HL-60 (cell line): ENCODE measurements around the gene PUM2.

Experiments used
- DNase-seq, 2 experiments: peaks; one replicate each; pipeline ENCODE4 v3.0.0-alpha.2; 2010 to 2020; ENCODE audit warnings: low read depth in 1 of 2, low spot score in 1 of 2
- H3K27ac ChIP-seq: fragments of 250-450 bp; sonication (Bioruptor Pico); replicated peaks from 2 replicates; pipeline ENCODE4 v1.5.1; 2020; ENCODE audit warnings: mild to moderate bottlenecking, moderate library complexity
- H3K27me3 ChIP-seq: fragments of 250-450 bp; sonication (Bioruptor Pico); 2 replicates; pipeline ENCODE4 v1.5.1; 2021; ENCODE audit warnings: mild to moderate bottlenecking, moderate library complexity; ENCODE audit not compliant: insufficient read depth, poor library complexity, severe bottlenecking
- H3K4me3 ChIP-seq: replicated peaks from 2 replicates; pipeline ENCODE4 v1.5.1; 2011; ENCODE audit warnings: mild to moderate bottlenecking, control low read depth, low read length; ENCODE audit not compliant: insufficient read depth
- GABPA ChIP-seq: IDR thresholded peaks from 2 replicates; pipeline ENCODE4 v1.6.1; 2012; ENCODE audit warnings: low read depth
- POLR2AphosphoS5 ChIP-seq: IDR thresholded peaks from 2 replicates; pipeline ENCODE4 v1.6.1; 2012; ENCODE audit warnings: low read depth
- SPI1 ChIP-seq: IDR thresholded peaks from 2 replicates; pipeline ENCODE4 v1.6.1; 2012; ENCODE audit warnings: low read depth, mild to moderate bottlenecking, borderline replicate concordance
- TF ChIP-seq, protein P1 (sequence below): IDR thresholded peaks from 2 replicates; pipeline ENCODE4 v1.6.1; 2012; ENCODE audit warnings: low read depth; ENCODE audit not compliant: insufficient replicate concordance
- TF ChIP-seq, protein P2 (sequence below): IDR thresholded peaks from one replicate; pipeline ENCODE4 v1.5.1; 2011; ENCODE audit warnings: low read length, control low read depth, inconsistent platforms; ENCODE audit not compliant: insufficient read depth

Gene PUM2

GRCh38 chr2:20317690-20318089 is 33.0 kb downstream of the PUM2 start:
- DNase-seq, result no peak
- H3K4me3 ChIP-seq, result no peak overlapping the region
- TF ChIP-seq, protein P1, sequence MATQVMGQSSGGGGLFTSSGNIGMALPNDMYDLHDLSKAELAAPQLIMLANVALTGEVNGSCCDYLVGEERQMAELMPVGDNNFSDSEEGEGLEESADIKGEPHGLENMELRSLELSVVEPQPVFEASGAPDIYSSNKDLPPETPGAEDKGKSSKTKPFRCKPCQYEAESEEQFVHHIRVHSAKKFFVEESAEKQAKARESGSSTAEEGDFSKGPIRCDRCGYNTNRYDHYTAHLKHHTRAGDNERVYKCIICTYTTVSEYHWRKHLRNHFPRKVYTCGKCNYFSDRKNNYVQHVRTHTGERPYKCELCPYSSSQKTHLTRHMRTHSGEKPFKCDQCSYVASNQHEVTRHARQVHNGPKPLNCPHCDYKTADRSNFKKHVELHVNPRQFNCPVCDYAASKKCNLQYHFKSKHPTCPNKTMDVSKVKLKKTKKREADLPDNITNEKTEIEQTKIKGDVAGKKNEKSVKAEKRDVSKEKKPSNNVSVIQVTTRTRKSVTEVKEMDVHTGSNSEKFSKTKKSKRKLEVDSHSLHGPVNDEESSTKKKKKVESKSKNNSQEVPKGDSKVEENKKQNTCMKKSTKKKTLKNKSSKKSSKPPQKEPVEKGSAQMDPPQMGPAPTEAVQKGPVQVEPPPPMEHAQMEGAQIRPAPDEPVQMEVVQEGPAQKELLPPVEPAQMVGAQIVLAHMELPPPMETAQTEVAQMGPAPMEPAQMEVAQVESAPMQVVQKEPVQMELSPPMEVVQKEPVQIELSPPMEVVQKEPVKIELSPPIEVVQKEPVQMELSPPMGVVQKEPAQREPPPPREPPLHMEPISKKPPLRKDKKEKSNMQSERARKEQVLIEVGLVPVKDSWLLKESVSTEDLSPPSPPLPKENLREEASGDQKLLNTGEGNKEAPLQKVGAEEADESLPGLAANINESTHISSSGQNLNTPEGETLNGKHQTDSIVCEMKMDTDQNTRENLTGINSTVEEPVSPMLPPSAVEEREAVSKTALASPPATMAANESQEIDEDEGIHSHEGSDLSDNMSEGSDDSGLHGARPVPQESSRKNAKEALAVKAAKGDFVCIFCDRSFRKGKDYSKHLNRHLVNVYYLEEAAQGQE, result no peak
- TF ChIP-seq POLR2AphosphoS5, result no peak
- no peak for TF ChIP-seq GABPA
- TF ChIP-seq, protein P2, sequence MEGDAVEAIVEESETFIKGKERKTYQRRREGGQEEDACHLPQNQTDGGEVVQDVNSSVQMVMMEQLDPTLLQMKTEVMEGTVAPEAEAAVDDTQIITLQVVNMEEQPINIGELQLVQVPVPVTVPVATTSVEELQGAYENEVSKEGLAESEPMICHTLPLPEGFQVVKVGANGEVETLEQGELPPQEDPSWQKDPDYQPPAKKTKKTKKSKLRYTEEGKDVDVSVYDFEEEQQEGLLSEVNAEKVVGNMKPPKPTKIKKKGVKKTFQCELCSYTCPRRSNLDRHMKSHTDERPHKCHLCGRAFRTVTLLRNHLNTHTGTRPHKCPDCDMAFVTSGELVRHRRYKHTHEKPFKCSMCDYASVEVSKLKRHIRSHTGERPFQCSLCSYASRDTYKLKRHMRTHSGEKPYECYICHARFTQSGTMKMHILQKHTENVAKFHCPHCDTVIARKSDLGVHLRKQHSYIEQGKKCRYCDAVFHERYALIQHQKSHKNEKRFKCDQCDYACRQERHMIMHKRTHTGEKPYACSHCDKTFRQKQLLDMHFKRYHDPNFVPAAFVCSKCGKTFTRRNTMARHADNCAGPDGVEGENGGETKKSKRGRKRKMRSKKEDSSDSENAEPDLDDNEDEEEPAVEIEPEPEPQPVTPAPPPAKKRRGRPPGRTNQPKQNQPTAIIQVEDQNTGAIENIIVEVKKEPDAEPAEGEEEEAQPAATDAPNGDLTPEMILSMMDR, result no peak
- no peaks in the 10 kb centered on the region for H3K27me3 ChIP-seq
- no peak overlapping the region for H3K27ac ChIP-seq

- H3K27me3 ChIP-seq, result no peaks in the 10 kb centered on the region
- H3K27ac ChIP-seq, result no peak overlapping the region
- TF ChIP-seq POLR2AphosphoS5 (no peak), SPI1 (no peak), GABPA (no peak)
- TF ChIP-seq, protein P2, result no peak
- TF ChIP-seq, protein P1, result no peak
- DNase-seq, result no peak
- H3K4me3 ChIP-seq, result no peak overlapping the region
Observed at GRCh38 chr2:20317197-20317596, 33.4 kb downstream of the PUM2 start.

DNA sequence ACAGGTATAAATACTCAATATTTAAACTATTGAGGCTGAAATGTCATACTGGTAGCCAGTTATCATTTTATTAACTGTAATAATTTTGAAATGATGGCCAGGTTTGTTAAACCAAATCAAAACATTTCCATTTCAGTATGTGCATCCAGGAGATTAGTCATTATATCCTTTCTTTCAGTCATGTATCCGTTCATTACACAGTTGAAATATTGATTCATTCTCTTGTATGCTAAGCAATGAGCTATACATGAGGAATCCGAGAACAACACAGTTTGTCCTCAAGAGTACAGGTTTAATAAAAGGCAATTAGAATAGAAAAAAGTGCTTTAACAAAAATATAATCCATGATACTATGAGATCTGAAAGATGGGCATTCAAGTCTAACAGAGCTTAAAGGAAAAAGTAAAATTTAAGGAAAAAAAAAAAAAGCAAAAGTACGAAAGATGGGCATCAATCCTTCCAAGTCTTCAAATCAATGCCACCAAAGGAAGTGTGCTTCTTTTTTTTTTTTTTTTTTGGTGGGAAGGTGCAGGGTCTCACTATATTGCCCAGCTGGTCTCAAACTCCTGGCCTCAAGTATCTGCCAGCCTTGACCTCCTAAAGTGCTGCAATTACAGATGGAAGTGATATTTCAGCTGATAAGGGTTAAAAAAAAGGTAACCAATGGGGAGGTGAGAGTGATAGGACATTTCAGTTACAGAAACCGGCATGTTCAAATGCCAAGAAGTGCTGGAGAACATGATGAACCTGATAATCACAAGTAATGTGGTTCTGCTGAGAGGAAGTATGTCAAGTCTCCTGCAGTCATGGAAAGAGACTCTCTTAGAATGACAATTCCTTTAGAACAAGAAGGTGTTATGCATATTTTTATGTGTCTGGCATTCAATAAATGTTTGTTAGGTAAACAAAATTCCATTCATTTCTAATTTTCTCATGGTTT is 35.8 kb downstream of the PUM2 start:
- TF ChIP-seq GABPA (no peak), POLR2AphosphoS5 (no peak), SPI1 (no peak)
- TF ChIP-seq, protein P2, result no peak
- TF ChIP-seq, protein P1, result no peak
- Histone ChIP-seq H3K4me3 (no peak overlapping the region), H3K27ac (no peak overlapping the region), H3K27me3 (no peaks in the 10 kb centered on the region)
- no peak for DNase-seq
